HT-29 (cell line): ENCODE results near the gene ERCC5. TPM values are rescaled to one million over a fixed set of nuclear protein-coding genes. Genes with fewer than 3 reads are reported as not detected.
A peak's percentile ranks its signal among the peaks of the same experiment; 100 is the strongest.

ENCODE experiments used
- DNase-seq: peaks from one replicate; pipeline ENCODE4 v3.0.0-alpha.2; 2015; ENCODE audit warnings: low spot score
- total RNA-seq: library from RNA; depleted of rRNA; stranded (reverse); fragments of >200 nt; shearing (Covaris generic); gene quantifications from 2 replicates; pipeline ENCODE4 v1.2.3, GENCODE V29; 2014

Gene ERCC5
- total RNA-seq, 1 experiment from 2014 or later, result 33.1 TPM

DNA sequence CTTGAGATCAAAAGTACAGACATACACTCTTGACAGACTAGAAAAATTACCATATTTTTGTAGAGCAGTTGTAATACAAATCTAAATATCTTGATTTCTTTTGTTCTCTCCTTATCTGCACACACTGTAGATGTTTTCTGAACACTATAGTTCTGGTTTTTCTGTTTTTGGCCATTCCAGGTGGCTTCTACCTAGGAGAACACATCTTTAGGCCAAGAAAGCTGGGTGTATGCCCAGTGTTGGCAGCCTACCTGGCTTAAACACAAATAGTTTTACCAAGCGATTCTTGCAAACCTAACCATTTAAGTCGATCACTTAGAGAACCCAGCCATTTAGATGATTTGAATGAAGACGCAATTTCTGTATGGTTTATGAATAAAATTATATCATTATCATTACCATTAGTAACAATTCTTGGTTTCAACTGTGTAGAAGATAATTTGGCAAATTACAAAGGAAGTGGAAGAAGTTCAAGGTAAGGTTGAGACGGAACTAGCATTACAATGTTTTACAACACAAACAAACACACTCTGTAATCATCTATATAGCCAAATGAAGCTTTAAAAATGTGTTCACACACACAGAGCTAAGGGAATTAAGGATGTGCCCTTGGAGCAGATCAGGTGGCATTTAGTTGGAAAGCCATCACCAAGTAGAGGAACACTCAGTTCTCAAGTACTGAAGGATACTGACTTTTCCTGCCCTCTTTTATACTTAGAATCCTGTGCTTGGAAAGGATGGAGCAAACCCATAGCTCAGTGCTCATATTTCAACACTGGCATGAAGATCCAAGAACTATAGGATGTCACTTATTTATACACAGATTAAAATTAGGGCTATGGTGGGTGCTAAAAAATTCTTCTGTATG is 36.2 kb downstream of the ERCC5 start:
- no peak for DNase-seq

DNA sequence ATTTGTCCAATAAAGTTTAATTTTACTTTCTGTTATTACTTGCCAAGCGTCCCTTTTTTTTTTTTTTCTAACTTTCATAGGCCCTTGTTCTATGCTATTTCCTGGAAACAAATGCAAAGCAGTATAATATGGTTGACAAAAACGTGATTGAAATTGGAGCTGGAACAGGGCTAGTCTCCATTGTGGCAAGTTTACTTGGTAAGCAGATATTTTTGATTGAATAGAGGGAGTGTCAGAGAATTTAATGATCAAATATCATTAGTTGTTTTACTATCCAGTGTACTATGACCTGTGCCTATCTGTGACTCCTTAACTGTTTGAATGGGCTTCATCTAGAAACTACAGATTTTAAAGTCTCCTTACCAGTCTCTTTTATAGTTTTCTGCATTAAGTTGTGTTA is 46.7 kb downstream of the ERCC5 start:
- no peak for DNase-seq

DNA sequence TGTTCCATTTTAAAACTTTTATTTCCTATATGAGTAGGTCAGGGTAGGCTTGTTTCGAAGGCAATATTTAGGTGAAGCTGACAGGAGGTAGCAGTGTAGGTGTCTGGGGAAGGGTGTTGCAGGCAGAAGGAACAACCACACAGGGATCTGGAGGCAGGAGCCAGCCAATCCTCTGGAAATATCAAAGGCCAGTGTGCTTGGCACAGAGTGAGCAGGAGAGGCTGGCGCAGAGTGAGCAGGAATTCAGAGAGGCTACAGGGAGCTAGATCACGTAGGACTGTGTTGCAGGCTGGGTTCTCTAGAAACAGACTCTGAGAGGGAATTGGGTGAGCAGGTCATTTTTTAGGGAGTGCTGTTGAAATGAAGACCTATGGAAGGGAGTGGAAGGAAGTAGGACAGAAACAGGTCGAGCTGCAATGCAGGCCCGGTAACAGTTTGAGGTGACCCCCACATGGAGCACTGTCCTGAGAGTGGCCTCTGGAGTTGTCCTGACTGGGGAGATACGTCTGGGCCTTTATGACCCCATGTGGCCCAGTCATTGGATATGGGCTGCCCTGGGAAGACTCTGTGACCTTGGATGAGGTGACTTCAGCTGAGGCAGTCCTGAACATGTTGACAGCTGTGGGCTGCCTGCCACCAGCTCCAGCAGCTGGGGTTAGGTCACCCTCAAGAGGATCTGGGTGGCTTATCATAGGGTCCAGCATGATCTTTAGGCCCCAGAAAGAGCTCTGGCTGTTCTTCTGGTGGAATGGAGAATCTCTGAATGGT is 51.7 kb downstream of the ERCC5 start:
- no peak for DNase-seq

DNA sequence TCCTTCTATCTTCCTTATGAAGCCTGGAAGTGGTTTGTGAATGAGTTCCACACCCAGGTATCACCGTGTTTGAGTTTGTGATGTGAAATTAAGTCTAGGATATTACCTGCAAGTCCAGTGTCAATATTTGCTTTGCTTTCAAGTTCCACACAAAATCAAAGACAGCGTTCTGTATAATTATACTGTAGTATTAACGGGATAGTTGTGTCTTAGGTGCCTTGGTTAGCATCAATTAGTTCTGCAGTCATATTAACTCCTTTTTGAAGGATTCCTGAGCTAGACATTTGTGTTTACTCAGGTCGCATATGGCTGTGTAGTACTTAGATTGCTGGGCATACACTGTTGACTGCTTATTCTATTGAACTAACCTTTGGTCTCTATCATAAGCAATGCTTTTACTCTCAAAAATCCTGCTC is 54.4 kb downstream of the ERCC5 start:
- DNase-seq, result peak; percentile 73

DNA sequence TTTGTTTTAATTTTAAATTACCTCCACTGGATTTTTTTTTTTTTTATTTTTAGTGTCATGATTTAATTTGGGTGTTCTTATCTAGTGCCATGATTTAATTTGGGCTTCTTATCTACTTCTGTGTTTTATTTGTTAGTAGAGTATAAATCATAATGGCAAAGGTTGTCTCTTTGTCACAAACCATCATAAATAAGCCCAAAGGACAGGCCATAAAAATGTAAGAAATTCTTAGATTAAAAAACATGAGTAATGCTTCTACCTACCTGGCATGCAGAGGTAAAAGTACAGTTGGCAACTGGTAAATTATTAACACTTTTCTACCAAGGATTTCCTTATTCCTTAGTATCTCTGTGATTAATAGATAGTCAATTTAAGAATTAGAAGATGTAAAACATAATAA is 55.2 kb downstream of the ERCC5 start:
- DNase-seq, result peak; percentile 77

DNA sequence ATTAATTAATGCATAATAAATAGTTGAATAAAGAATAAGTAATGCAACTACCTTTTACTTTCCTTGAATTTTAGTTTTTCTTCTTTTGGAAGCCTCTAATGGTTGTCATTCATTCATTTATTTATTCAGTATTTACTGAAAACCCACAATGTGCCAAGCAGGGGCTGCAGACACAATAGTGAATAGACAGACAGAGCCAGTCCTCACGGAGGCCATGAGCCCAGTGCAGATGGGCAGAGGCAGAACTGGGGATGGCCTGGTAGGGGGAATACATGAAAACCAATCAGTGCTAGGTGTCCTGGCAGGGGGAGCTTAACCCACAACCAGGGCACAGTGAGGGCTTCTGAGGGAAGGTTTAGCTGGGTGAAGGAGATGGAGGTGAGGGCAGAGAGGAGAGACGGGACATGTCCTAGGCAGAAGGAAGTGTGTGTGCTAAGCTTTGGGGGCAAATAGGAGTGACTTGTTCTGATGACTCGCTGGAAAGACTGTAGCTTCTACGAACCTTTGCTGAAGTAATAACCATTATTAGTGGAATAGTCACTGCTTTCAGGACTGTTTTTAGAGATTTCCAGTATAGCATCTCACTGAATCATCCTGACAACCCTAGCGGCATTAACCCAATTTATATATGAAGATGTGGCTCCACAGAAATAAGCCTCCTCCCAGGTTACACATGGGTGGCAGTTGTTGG is 55.9 kb downstream of the ERCC5 start:
- DNase-seq, result no peak

DNA sequence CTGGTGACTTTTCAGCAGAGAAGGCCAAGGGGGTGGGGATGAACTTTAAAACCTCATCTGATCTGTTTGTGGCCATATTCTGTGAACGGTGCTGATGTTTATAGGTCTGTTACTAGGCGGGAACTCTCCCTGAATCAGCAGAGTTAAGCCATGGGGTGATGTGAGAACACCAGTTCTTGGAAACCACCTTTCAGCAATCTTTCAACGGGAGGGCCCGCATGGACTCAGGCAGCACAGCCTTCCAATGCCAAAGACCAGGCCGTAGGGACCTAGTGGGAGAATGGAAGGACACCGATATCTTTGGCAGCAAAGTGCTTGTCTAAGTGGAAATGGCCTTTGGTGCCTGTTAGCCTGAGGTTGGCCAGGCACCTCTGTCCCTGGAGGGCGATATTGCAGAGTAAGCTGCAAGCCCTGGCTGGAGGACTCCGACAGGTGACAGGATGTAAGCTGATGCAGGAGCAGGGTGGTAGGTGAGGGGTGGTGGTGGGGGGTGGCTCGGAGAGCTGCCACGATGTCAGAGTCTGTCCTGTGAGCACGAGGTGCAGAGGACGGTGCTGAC is 57.0 kb downstream of the ERCC5 start:
- DNase-seq, result no peak

DNA sequence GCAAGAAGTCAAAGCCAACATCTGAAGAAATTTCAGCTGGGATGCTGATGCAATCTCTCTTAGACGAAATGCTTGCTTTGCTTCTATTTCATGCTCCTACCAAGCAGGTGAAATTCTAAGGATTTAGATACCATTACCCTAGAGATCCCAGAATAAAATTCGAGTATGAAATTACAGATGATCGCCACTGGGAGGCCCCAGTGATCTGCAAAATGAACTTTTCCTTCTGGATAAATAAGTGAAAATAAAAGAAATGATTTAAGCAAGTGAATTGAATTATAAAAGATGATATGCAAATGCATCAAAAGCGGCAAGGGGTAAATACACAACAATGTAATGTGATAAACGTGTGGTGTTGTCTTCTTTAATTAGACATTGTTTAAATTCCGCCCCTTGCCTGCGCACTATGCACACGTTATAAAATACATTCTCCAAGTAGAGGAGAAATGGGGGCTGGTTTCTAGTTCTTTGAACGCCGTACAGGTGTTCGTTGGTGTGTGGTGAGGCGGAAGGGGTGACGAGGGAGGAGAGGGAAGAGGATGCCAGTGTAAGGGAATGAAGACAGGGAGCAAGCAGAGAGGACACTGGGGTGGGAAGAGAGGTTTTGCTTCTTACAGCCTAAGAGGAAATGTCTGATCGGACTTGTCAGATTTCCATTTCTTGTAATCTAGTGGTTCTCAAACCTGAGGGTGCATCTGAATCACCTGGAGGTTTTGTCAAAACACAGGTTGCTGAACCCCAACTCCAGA is 58.0 kb downstream of the ERCC5 start:
- DNase-seq, result peak; percentile 61

DNA sequence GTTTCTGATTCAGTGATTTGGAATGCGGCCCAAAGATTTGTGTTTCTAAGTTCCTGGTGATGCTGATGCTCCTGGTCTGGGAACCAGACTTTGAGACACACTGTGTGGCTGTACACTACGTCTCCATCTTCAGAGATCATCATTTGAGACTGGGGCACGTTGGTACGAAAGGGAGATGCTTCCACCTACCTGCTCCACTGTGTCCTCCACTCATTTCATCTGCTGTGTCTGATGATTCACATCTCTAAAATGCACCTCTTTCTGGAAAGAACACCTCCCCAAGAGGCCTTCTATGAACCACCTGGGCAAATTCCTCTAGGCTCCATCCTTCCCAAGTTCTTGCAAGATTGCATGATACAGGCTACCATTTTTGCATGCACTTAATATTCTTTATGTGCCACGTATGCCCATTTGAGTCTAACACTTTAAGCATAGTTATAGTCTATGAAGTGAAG is 58.6 kb downstream of the ERCC5 start:
- no peak for DNase-seq

DNA sequence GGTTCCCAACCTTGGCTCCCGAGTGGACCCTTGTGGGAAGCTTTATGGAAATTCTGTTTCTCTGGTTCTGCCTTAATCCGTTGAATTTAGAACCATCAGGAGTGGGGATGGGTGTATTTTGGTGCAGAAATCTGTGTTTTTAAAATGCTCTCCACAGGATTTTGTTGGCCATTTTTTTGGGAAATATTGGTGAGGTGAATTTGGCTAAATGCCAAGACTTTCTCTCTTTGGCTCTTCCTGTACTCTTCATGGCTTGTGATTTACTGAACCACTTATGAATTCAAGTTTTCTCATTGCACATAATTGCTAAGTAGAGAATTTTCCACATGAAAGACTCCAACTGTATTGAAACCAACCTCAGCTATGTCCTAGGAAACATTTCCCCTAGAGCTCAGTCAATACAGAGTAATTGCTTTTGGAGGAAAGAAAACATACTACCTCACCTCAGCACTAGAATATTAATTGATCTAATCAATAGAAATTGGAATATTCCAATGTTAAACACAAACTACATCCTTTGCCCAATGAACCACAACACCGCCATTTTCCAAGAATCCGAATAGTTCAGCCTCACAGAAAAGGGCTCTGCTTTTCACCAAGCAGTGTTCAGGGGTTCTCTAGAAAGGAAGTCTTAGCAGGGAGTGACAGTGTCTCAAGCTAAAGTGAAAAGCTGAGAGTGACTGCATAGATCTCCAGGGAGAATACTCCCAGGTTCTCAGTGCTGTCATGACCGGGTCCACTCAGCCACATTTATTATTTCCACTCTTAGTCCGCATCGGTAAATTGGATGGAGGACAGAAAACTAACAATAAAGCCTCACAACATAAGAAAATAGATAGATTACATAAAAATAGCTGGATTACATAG is 60.3 kb downstream of the ERCC5 start:
- DNase-seq, result no peak

DNA sequence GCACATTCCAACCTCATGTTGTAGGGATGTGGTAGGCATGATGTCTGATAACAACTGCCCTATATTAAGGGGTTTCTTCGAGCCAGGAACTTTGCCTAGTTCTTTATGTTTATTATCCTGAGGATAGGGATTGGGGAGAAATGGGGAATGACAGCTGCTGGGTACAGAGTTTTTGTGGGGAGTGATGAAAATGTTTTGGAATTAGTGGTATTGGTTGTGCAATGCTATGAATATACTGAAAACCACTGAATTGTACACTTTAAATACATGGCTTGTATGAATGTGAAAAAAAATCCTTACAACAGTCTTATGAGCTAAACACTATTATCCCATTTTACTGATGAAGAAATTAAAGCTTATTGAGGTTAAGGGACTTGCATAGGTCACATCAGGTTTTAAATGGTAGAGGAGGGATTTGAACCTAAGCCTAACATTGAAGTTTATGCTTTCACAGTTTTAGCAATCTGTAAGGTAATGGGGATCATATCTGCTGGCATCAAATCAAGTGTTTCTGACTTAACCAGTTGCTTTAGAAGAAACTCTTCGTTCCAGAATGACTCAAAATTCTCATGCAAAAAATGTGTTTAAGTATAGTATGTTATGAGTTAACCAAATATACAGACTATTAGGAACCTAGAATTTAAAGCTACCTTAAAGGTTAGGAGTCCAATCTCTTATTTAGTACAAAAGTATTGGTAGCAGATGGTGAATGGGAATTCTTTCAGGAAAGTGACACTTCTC is 61.4 kb downstream of the ERCC5 start:
- no peak for DNase-seq

DNA sequence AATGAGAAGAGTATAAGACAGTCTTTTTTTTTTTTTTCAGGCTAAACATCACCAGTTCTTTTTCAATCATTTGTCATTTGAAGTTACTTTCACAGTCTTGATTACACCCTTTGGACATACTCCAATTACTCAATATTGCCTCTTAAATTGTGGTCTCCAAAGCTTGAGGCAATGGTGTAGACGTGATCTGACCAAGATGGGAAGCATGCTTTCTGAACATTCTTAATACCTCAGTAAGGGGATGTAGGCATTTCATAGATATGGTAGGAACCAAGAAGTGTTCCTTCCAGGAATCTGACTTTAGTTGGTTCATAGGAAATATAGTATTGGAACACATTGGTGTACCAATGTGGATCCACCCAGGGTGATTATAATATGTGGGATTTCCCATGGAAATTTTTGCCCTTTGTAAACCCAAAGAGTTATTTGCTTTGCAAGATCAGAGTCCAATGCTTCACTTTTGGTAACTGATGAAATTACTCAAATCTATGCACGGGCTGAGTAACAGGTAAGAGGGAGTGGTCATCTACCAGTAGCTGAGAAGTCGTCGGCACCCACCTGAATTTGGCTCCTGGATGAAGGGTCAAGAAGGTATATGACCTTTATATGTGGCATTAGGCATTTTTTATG is 62.2 kb downstream of the ERCC5 start:
- no peak for DNase-seq

DNA sequence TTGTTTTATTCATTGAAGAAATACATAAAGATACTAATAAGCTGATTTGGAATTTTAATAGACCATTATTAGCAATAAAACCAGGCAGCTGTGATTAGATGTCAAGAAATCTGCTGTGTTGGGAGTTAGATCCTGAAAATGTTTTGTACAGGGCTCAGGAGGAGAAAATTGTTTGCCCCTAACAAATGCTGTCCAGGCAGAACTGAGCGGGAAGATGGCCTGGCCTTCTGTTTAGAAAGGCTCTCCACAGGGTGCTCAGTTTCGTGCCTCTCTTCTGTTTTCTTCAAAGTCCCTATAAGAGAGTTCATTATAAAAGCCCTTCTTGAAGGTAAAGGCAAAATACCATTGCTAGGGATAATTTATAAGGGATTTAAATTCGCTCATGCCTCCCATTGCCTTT is 64.1 kb downstream of the ERCC5 start:
- no peak for DNase-seq

DNA sequence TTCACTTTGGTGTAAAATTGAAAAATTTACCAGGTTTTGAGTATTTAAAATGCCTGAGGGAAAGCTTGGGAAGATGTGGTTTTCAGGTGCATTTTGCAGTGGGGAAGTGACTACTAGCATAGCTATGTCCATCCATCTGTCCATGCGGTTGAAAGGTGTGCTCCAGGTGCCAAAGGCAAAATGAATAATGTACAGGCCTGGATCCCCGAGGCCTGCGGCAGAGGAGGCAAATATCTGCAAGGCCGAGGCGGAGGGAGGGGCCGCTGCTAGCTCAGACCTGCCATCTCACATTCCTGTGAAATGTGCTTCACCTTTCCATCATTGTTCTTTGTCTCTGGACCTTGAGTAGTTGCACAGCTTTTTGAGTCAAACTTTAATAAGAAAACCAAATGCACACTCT is 65.5 kb downstream of the ERCC5 start:
- DNase-seq, result no peak

DNA sequence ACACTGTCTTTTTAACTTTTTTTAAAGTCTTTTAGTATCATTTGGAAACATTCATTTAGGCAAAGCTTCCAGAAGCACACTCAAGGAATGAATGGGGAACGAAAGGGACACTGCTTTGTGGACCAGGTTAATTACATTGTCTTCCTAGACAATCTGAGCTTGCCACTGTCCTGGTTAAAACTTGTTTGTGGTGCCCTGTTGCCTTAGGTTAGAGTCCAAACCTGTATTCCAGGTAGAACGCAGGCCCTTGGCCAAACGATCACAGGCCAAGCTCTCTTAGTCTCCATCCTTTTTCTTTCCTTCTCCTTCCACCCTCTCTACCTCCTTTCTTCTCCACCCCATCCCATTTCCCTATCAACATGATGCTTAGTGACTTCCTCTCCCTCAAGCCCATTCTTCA is 66.8 kb downstream of the ERCC5 start:
- no peak for DNase-seq

DNA sequence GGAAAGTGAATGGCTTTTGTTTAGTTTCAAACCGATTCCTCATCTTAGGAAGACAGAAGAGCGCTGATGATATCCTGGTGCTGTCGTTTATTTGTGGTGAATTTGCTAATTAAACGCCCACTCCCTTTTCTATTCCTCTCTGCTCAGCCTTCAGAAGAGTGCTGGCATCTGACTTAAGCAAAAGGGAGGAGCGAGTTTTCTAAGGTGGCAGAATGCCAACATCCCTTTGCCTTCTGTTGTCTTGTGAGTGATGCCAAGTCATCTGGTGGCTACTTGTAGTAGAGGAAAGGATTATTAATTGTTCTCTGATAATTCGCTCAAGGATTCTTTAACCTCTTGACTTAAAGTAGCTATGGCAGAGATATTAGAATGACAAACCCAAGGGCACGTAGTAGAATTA is 68.1 kb downstream of the ERCC5 start:
- peak; percentile 82 for DNase-seq

DNA sequence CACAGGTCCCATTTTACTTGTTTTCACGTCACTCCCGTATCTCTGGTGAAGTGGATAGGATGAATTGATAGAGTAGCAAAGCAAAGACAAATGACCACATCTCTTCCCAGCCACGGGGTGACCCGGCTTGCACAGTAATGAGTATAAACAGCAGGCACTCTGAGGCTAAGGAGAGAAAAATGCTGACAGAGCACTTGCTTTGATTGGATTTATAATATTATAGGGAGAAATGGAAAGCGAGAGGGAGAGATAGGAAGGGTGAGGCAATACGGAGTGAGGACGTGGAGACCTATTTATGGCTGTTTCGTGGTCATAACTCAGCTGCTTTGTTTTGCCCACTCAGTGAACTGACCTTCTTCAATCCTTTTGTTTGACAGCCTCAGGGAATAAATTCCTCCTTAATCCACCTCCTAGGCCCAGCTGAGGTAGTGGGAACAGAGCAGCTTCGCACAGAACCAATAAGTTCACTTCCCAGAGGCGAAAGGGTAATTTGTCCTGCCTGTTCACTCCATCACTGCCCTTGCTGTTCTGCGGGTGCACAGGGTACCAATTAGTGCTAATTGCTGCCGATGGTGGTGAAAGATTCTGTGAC is 68.6 kb downstream of the ERCC5 start:
- DNase-seq, result no peak

DNA sequence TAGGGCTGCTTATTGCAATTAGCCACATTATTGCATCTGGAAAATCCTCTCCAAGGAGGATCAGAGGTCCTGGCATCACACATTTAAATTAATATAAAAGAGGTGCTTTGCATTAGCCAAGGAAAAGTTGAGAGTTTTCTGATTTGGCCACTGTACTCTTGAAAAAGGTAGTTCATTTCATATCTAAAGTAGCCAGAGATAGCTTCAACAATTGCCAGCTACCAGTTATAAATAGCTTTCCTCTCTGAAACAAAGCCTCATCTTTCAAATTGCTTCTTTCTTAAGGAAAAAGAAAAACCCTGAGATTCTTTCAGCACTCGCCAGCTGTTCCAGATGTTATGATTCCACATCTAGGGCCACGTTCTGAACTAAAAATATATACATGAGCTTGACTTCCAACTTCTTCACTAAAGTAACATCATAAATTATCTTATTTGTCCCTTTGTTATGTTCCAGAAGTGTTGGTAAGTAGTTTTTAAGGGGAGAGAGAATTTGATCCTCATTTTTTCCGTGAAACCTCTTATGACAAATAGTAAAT is 69.6 kb downstream of the ERCC5 start:
- no peak for DNase-seq
